Liver (tissue), 3 donors: ENCODE measurements around the gene ADAP1.

ENCODE experiments used
- CTCF ChIP-seq: fragments of 150-350 bp; IDR thresholded peaks from 2 replicates; pipeline ENCODE4 v1.5.1; 2017; ENCODE audit warnings: improper control_type of control experiment, low read depth, low read length; ENCODE audit not compliant: missing input control
- JUND ChIP-seq, 2 donors: IDR thresholded peaks; 2 replicates each; pipeline ENCODE4 v1.6.1; 2016; ENCODE audit warnings: antibody characterized with exemption in 2 of 2
- MAX ChIP-seq: IDR thresholded peaks from 2 replicates; pipeline ENCODE4 v1.6.1; 2016; ENCODE audit warnings: antibody characterized with exemption
- REST ChIP-seq: IDR thresholded peaks from 2 replicates; pipeline ENCODE4 v1.6.1; 2016; ENCODE audit warnings: antibody characterized with exemption, mild to moderate bottlenecking
- SP1 ChIP-seq: IDR thresholded peaks from 2 replicates; pipeline ENCODE4 v1.6.1; 2018; ENCODE audit warnings: antibody characterized with exemption, mild to moderate bottlenecking
- TAF1 ChIP-seq: conservative IDR thresholded peaks from 2 replicates; pipeline ENCODE4 v1.6.1; 2016; ENCODE audit warnings: antibody characterized with exemption, mild to moderate bottlenecking
- YY1 ChIP-seq: IDR thresholded peaks from 2 replicates; pipeline ENCODE4 v1.6.1; 2016; ENCODE audit warnings: antibody characterized with exemption, mild to moderate bottlenecking
- ZBTB33 ChIP-seq: IDR thresholded peaks from 2 replicates; pipeline ENCODE4 v1.6.1; 2016; ENCODE audit warnings: antibody characterized with exemption
- donor health status: healthy.
- donor health status: healthy.

GRCh38 chr7:956031-956430 lies 1.6 kb upstream of the ADAP1 start:
- TF ChIP-seq CTCF (no peak), JUND (IDR thresholded peaks at IDR 0.05) (no peak), YY1 (no peak), REST (no peak), SP1 (no peak), MAX (no peak), TAF1 (no peak), ZBTB33 (no peak)
